Stimulated activated CD4-positive, alpha-beta T cell treated with anti-CD3 and anti-CD28 coated beads, Interleukin-1b, Interleukin-23, amount 100 ng/mL, for 1 hour (primary cell): ENCODE measurements around the gene BAG1.

Source experiments
- DNase-seq, 2 donors: peaks; one replicate each; pipeline ENCODE4 v3.0.0-alpha.2; 2020; ENCODE audit warnings: low read depth in 2 of 2

Gene BAG1

DNA sequence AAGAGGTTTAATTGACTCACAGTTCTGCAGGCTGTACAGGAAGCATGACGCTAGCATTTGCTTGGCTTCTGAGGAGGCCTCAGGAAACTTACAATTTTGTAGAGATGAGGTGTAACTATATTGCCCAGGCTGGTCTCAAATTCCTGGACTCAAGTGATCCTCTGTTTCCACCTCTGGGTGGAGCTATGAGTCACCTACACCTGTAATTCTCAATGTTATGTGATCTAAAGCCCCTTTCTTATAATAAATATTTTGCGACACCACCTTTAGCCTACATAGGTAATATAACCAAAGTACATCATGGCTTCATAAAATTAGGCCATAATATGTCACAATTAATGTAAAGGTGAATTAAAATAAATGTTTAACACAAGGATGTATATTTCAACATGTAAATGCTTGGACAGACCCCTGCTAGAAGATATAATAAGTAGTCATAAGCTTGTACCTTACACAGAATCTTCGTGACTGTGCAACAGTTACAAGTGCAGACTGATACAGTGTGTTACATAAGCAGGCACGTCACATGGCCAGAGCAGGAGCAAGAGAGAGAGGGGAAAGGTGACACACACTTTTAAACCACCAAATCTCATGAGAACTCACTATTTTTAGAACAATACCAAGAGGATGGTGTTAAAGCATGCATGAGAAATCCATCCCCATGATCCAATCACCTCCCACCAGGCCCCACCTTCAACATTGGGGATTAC, 54.3 kb downstream of the BAG1 start:
- DNase-seq = no peak

DNA sequence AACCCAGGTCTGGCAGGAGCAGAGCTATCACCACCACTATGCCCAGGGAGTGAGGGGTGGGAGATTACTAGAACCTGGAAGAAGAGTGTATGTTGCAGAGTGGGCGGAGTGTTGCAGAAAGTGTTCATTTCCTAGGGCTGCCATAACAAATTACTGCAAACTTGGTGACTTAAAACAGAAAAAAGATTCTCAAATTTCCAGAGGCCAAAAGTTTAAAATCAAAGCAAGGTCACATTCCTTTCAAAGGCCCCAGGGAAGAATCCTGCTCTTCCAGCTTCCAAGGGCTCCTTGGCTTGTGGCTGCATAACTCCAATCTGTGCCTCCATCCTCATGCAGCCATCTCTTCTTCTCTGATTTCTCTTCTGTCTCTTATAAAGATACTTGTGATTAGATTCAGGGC, 55.1 kb downstream of the BAG1 start:
- no peak for DNase-seq

GRCh38 chr9:33202552-33203201, 61.8 kb downstream of the BAG1 start:
- DNase-seq = no peak
